HL-60 (cell line): Measurements from ENCODE around the gene FBLN1.

Source experiments
- CTCF ChIP-seq: IDR thresholded peaks from one replicate; pipeline ENCODE4 v1.5.1; 2011; ENCODE audit warnings: low read length, control low read depth, inconsistent platforms; ENCODE audit not compliant: insufficient read depth
- GABPA ChIP-seq: IDR thresholded peaks from 2 replicates; pipeline ENCODE4 v1.6.1; 2012; ENCODE audit warnings: low read depth
- POLR2AphosphoS5 ChIP-seq: IDR thresholded peaks from 2 replicates; pipeline ENCODE4 v1.6.1; 2012; ENCODE audit warnings: low read depth

- TF ChIP-seq CTCF, result no peak
- TF ChIP-seq POLR2AphosphoS5, result no peak
- TF ChIP-seq GABPA, result no peak
Measured at GRCh38 chr22:45456811-45457210, 45.9 kb upstream of the FBLN1 start.
